CD4-positive, alpha-beta memory T cell (primary cell): ENCODE data around the gene GRAMD1B. TPM values are rescaled to one million over a fixed set of nuclear protein-coding genes. Genes with fewer than 3 reads are reported as not detected.

Source experiments
- CTCF ChIA-PET: fragments of 350-600 bp; sonication (Branson Sonifier 250); formaldehyde crosslinking; loops from one replicate; lab custom pipeline; 2021; ENCODE audit warnings: inconsistent platforms; ENCODE audit not compliant: partially characterized antibody; lab: Charles Lee
- POLR2A ChIA-PET: fragments of 350-600 bp; sonication (Branson Sonifier 250); formaldehyde crosslinking; loops from one replicate; lab custom pipeline; 2021; ENCODE audit not compliant: partially characterized antibody; lab: Charles Lee
- DNase-seq, 5 donors: peaks; one replicate each; pipeline versions ENCODE4 v3.0.0 to v3.0.0-alpha.2; 2020 to 2022; ENCODE audit warnings: mixed read lengths in 1 of 5
- H3K27ac ChIP-seq: one replicate; pipeline ENCODE4 v1.7.0; 2013; ENCODE audit warnings: low read depth, low read length
- H3K27me3 ChIP-seq: 2 replicates; pipeline ENCODE4 v1.7.0; 2013; ENCODE audit warnings: mild to moderate bottlenecking, low read length, moderate library complexity; ENCODE audit not compliant: insufficient read depth
- H3K36me3 ChIP-seq: 2 replicates; pipeline ENCODE4 v1.7.0; 2013; ENCODE audit warnings: mild to moderate bottlenecking, low read length, moderate library complexity; ENCODE audit not compliant: insufficient read depth
- H3K4me1 ChIP-seq: 2 replicates; pipeline ENCODE4 v1.7.0; 2013; ENCODE audit warnings: mild to moderate bottlenecking, low read length, moderate library complexity; ENCODE audit not compliant: insufficient read depth
- H3K4me3 ChIP-seq, 2 donors: one replicate each; pipeline ENCODE4 v1.7.0; 2013; ENCODE audit warnings: low read length in 2 of 2, mild to moderate bottlenecking in 1 of 2
- H3K9me3 ChIP-seq, 2 donors: one replicate each; pipeline ENCODE4 v1.7.0; 2013; ENCODE audit warnings: low read length in 2 of 2, control low read depth in 1 of 2; ENCODE audit not compliant: control insufficient read depth in 1 of 2
- H3K27ac Mint-ChIP-seq, 7 donors: one replicate each; pipeline ENCODE4 v1.8.0; 2020 to 2021; ENCODE audit warnings: mixed read lengths in 7 of 7, mild to moderate bottlenecking in 6 of 7, inconsistent platforms in 3 of 7, moderate library complexity in 3 of 7
- H3K27me3 Mint-ChIP-seq, 2 donors: one replicate each; pipeline ENCODE4 v1.8.0; 2020 to 2021; ENCODE audit warnings: mixed read lengths in 2 of 2
- H3K36me3 Mint-ChIP-seq, 2 donors: one replicate each; pipeline ENCODE4 v1.8.0; 2020 to 2021; ENCODE audit warnings: mixed read lengths in 2 of 2, inconsistent platforms in 1 of 2, mild to moderate bottlenecking in 1 of 2
- H3K4me1 Mint-ChIP-seq, 4 donors: one replicate each; pipeline ENCODE4 v1.8.0; 2020 to 2021; ENCODE audit warnings: mixed read lengths in 4 of 4, mild to moderate bottlenecking in 1 of 4
- H3K4me3 Mint-ChIP-seq, 8 donors: one replicate each; pipeline ENCODE4 v1.8.0; 2020 to 2021; ENCODE audit warnings: mixed read lengths in 8 of 8, mild to moderate bottlenecking in 7 of 8, moderate library complexity in 6 of 8, inconsistent platforms in 3 of 8
- H3K9me3 Mint-ChIP-seq, 8 donors: one replicate each; pipeline ENCODE4 v1.8.0; 2020 to 2021; ENCODE audit warnings: mixed read lengths in 8 of 8, mild to moderate bottlenecking in 5 of 8, inconsistent platforms in 3 of 8, moderate library complexity in 1 of 8
- intact Hi-C: fragments of 100-400 bp; cut with micrococcal nuclease; formaldehyde crosslinking; loops from one replicate; pipeline ENCODE4 v1.15.1; 2023
- polyA plus RNA-seq, 2 donors: library from polyadenylated mRNA; unstranded; fragments of 300-500 nt; fragmentation: Illumina TruSeq; gene quantifications; one replicate each; pipeline ENCODE4 v1.2.3, GENCODE V29; 2021
- total RNA-seq, 2 experiments: library from RNA; stranded (reverse); gene quantifications; one replicate each; pipeline ENCODE4 v1.2.3, GENCODE V29; 2021

GRAMD1B gene
- total and polyA plus RNA-seq, 4 experiments from 2014 or later = 4.2 to 26.0 (median 12.4) TPM

DNA sequence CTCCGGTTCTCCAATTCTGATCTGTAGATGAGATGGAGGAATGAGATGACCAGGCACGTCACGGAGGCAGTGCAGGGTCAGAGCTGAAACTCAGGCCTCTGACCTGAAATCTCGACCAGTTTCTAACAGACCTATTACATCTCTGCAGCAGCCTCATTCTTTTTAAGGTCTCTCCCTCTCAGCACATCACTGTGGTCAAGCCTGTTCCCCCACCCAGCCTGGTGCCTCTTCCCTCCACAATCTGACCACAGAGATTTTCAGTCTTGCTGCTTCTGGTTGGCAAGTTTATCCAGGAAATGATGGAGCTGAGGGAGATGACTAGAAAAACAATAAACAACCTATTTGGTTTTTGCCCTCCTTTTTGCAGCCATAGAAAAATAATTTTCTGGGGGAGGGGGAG, 9.5 kb downstream of the GRAMD1B start:
- peaks cover 20% of the 10 kb centered on the region for H3K4me1 ChIP-seq
- H3K27ac Mint-ChIP-seq = peak overlapping the region in 5 of 7 donors; percentile 13 to 78 (median 43)
- DNase-seq = no peak
- ChIA-PET CTCF (interaction anchor here (1.1 to 9.0 kb wide), 4 partner anchors 11 to 179 kb away, joined by 3 to 172 read pairs (median 5); no protein-coding TSS in a partner anchor), POLR2A (interaction anchor here (1.1 kb wide), 1 partner anchor 14 kb away, joined by 3 read pairs; no protein-coding TSS in a partner anchor)
- H3K4me1 Mint-ChIP-seq = peaks cover 21 to 64% (median 34%) of the 10 kb centered on the region in 4 donors
- H3K27me3 Mint-ChIP-seq = no peaks in the 10 kb centered on the region
- no peaks in the 10 kb centered on the region for H3K9me3 ChIP-seq
- H3K27me3 ChIP-seq = no peaks in the 10 kb centered on the region
- peaks cover 4 to 6% of the 10 kb centered on the region in 2 donors for H3K36me3 Mint-ChIP-seq
- peaks cover 0 to 6% (median 0%) of the 10 kb centered on the region in 8 donors for H3K9me3 Mint-ChIP-seq
- H3K4me3 ChIP-seq = no peak overlapping the region
- intact Hi-C loops = no loop called here
- H3K4me3 Mint-ChIP-seq = peak overlapping the region in 4 of 8 donors; percentile 5 to 29 (median 19)
- H3K27ac ChIP-seq = no peak overlapping the region
- no peaks in the 10 kb centered on the region for H3K36me3 ChIP-seq

- H3K27ac Mint-ChIP-seq = peak overlapping the region in 1 of 7 donors; percentile 19
- POLR2A ChIA-PET = no interaction called here
- Histone ChIP-seq H3K9me3 (no peaks in the 10 kb centered on the region), H3K27me3 (no peaks in the 10 kb centered on the region), H3K4me1 (peaks cover 20% of the 10 kb centered on the region), H3K4me3 (no peak overlapping the region), H3K27ac (no peak overlapping the region), H3K36me3 (no peaks in the 10 kb centered on the region)
- H3K9me3 Mint-ChIP-seq = peaks cover 0 to 6% (median 0%) of the 10 kb centered on the region in 8 donors
- intact Hi-C loops = no loop called here
- H3K4me3 Mint-ChIP-seq = no peak overlapping the region
- DNase-seq = no peak
- no peaks in the 10 kb centered on the region for H3K27me3 Mint-ChIP-seq
- CTCF ChIA-PET = interaction anchor here (0.6 kb wide), 1 partner anchor 16 kb away, joined by 3 read pairs; no protein-coding TSS in a partner anchor
- peaks cover 20 to 58% (median 33%) of the 10 kb centered on the region in 4 donors for H3K4me1 Mint-ChIP-seq
- peaks cover 4 to 10% of the 10 kb centered on the region in 2 donors for H3K36me3 Mint-ChIP-seq
Measured at GRCh38 chr11:123441161-123441560, 11.1 kb downstream of the GRAMD1B start.

DNA sequence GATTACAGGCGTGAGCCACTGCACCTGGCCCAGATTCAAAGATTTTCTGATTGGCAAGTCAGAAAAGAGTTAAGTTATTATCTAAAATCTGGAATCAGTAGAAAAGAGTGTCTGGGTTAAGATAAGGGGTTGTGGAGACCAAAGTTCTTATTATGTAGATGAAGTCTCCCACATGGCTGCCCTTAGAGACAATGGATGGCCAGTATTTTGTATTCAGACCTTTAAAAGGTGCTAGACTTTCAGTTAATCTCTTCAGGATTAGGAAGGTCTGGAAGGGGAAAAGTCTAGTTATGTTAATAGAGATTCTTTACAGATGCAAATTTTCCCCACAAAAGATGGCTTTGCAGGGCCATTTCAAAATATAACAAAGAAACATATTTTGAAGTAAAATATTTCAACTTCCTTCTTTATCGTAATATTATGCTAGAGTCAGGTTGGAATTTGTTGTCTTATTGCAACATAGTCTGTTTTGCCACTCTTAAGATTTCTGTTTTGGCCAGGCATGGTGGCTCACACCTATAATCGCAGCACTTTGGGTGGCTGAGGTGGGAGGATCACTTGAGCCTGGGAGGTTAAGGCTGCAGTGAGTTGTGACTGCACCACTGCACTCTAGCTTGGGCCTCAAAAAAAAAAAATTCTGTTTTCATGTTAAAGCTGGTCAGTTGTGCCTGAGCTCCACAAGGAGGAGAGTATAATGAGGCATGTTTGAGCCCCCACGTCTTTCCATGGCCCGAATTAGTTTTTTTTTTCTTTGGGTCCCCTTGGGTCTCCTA, 14.0 kb downstream of the GRAMD1B start:
- H3K4me1 Mint-ChIP-seq = peaks cover 4 to 32% (median 12%) of the 10 kb centered on the region in 4 donors
- peaks cover 0 to 2% (median 0%) of the 10 kb centered on the region in 8 donors for H3K9me3 Mint-ChIP-seq
- no peak overlapping the region for H3K27ac Mint-ChIP-seq
- no peak overlapping the region for H3K27ac ChIP-seq
- no peak overlapping the region for H3K4me3 Mint-ChIP-seq
- no peaks in the 10 kb centered on the region for H3K4me1 ChIP-seq
- H3K27me3 Mint-ChIP-seq = no peaks in the 10 kb centered on the region
- ChIA-PET CTCF (interaction anchor here (1.2 to 3.3 kb wide), 4 partner anchors 10 to 37 kb away, joined by 3 to 11 read pairs (median 5); no protein-coding TSS in a partner anchor), POLR2A (no interaction called here)
- no peak for DNase-seq
- no peaks in the 10 kb centered on the region for H3K27me3 ChIP-seq
- H3K9me3 ChIP-seq = no peaks in the 10 kb centered on the region
- H3K4me3 ChIP-seq = no peak overlapping the region
- H3K36me3 Mint-ChIP-seq = peaks cover 2 to 6% of the 10 kb centered on the region in 2 donors
- intact Hi-C loops = no loop called here
- H3K36me3 ChIP-seq = no peaks in the 10 kb centered on the region

- Mint-ChIP-seq H3K4me3 (no peak overlapping the region), H3K36me3 (peaks cover 2 to 6% of the 10 kb centered on the region in 2 donors), H3K27me3 (no peaks in the 10 kb centered on the region), H3K27ac (peak overlapping the region in 2 of 7 donors; percentile 53), H3K9me3 (no peaks in the 10 kb centered on the region), H3K4me1 (peaks cover 8 to 22% (median 16%) of the 10 kb centered on the region in 4 donors)
- Histone ChIP-seq H3K4me1 (peaks cover 4% of the 10 kb centered on the region), H3K4me3 (no peak overlapping the region), H3K27ac (no peak overlapping the region), H3K36me3 (no peaks in the 10 kb centered on the region), H3K27me3 (no peaks in the 10 kb centered on the region), H3K9me3 (no peaks in the 10 kb centered on the region)
- DNase-seq = no peak
- intact Hi-C loops = no loop called here
- ChIA-PET CTCF (interaction anchor here (0.6 to 1.0 kb wide), 2 partner anchors 41 to 836 kb away, joined by 3 to 5 read pairs; no protein-coding TSS in a partner anchor), POLR2A (no interaction called here)
Measured at GRCh38 chr11:123448823-123449222, 18.8 kb downstream of the GRAMD1B start.

- H3K27me3 Mint-ChIP-seq = no peaks in the 10 kb centered on the region
Measured at GRCh38 chr11:123449436-123449835, 19.4 kb downstream of the GRAMD1B start.

DNA sequence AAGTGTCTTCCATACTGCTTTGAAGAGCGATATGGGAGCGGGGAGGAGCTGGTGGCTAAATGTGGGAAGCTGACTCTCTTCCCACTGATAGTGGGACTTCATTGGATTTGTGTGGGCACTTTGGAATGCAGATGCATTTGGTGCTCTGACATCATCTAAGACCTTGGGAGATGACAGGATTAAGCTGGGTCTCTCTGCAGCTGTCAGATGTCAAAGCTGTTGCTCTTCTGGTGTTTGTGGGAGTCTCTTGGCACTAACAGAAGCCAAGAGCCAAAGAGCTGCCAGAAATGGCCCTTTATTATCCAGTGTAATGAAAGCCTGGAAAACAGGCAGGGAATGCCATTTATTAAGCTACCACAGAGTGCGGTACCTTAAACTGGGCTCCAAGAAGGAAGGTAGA, 20.6 kb downstream of the GRAMD1B start:
- Mint-ChIP-seq H3K9me3 (no peaks in the 10 kb centered on the region), H3K4me3 (no peak overlapping the region), H3K27me3 (no peaks in the 10 kb centered on the region), H3K4me1 (peaks cover 22 to 39% (median 30%) of the 10 kb centered on the region in 4 donors), H3K36me3 (peaks cover 0 to 2% of the 10 kb centered on the region in 2 donors), H3K27ac (peak overlapping the region in 3 of 7 donors; percentile 2 to 16 (median 13))
- H3K27ac ChIP-seq = no peak overlapping the region
- CTCF ChIA-PET = interaction anchor here (0.8 to 1.9 kb wide), 3 partner anchors 12 to 44 kb away, joined by 3 to 8 read pairs (median 6); no protein-coding TSS in a partner anchor
- no peaks in the 10 kb centered on the region for H3K9me3 ChIP-seq
- POLR2A ChIA-PET = interaction anchor here (1.1 kb wide), 1 partner anchor 20 kb away, joined by 3 read pairs; no protein-coding TSS in a partner anchor
- no peak for DNase-seq
- intact Hi-C loops = no loop called here
- H3K36me3 ChIP-seq = no peaks in the 10 kb centered on the region
- no peaks in the 10 kb centered on the region for H3K27me3 ChIP-seq
- peaks cover 21% of the 10 kb centered on the region for H3K4me1 ChIP-seq
- no peak overlapping the region for H3K4me3 ChIP-seq

More at GRCh38 chr11:123449436-123449835, 19.4 kb downstream of the GRAMD1B start:
- CTCF ChIA-PET = interaction anchor here (0.6 to 1.0 kb wide), 2 partner anchors 42 to 837 kb away, joined by 3 to 5 read pairs; no protein-coding TSS in a partner anchor
- Mint-ChIP-seq H3K36me3 (peaks cover 2 to 6% of the 10 kb centered on the region in 2 donors), H3K27ac (no peak overlapping the region), H3K9me3 (no peaks in the 10 kb centered on the region), H3K4me1 (peaks cover 14 to 29% (median 22%) of the 10 kb centered on the region in 4 donors), H3K4me3 (no peak overlapping the region)
- H3K9me3 ChIP-seq = no peaks in the 10 kb centered on the region
- H3K36me3 ChIP-seq = no peaks in the 10 kb centered on the region
- no peaks in the 10 kb centered on the region for H3K27me3 ChIP-seq
- POLR2A ChIA-PET = interaction anchor here (1.1 kb wide), 1 partner anchor 18 kb away, joined by 3 read pairs; no protein-coding TSS in a partner anchor
- intact Hi-C loops = no loop called here
- H3K4me1 ChIP-seq = peaks cover 10% of the 10 kb centered on the region
- H3K4me3 ChIP-seq = no peak overlapping the region
- no peak for DNase-seq
- H3K27ac ChIP-seq = no peak overlapping the region
